IMR-90 (cell line): ENCODE measurements around the gene SRPK3. TPM values are rescaled to one million over a fixed set of nuclear protein-coding genes. Genes with fewer than 3 reads are reported as not detected.

Experiments
- ATAC-seq: fragments of 200-7000 bp; cut with Tn5 transposase; 2 replicates; pipeline ENCODE4 v1.9.1; 2020; ENCODE audit warnings: low read depth, mild to moderate bottlenecking, moderate library complexity
- BruUV-seq: library from RNA; stranded (reverse); fragments of 400-500 nt; replicated peaks from 2 replicates; lab custom pipeline; 2021; lab: Mats Ljungman, UMichigan
- CTCF ChIA-PET: fragments of 300-600 bp; formaldehyde crosslinking; extraction: SDS; loops from one replicate; lab custom pipeline; 2021; ENCODE audit warnings: antibody characterized with exemption; lab: Yijun Ruan, JAX
- POLR2A ChIA-PET: fragments of 300-600 bp; sonication (Branson Sonifier 250); formaldehyde crosslinking; loops from one replicate; lab custom pipeline; 2022; ENCODE audit warnings: antibody characterized with exemption; ENCODE audit not compliant: unreplicated experiment; lab: Charles Lee
- DNase-seq: peaks from one replicate; pipeline ENCODE4 v3.0.0; 2013
- H2AFZ ChIP-seq: replicated peaks from 2 replicates; pipeline ENCODE3; 2013; ENCODE audit warnings: low read length, mild to moderate bottlenecking; ENCODE audit not compliant: poor library complexity
- H2AK5ac ChIP-seq: 2 replicates; pipeline ENCODE4 v1.6.1; 2013; ENCODE audit warnings: low read depth, low read length, inconsistent platforms
- H2AK9ac ChIP-seq: replicated peaks from 2 replicates; pipeline ENCODE3; 2013; ENCODE audit warnings: mild to moderate bottlenecking, low read depth, low read length, moderate library complexity; ENCODE audit not compliant: poor library complexity
- H2BK120ac ChIP-seq: 2 replicates; pipeline ENCODE4 v1.6.1; 2013; ENCODE audit warnings: low read depth, low read length, inconsistent platforms
- H2BK15ac ChIP-seq: 3 replicates; pipeline ENCODE4 v1.6.1; 2013; ENCODE audit warnings: low read depth, low read length, inconsistent platforms
- H2BK20ac ChIP-seq: 2 replicates; pipeline ENCODE4 v1.6.1; 2013; ENCODE audit warnings: low read depth, mild to moderate bottlenecking, inconsistent platforms, low read length, moderate library complexity
- H2BK5ac ChIP-seq: 2 replicates; pipeline ENCODE4 v1.6.1; 2013; ENCODE audit warnings: mild to moderate bottlenecking, low read depth, low read length, inconsistent platforms; ENCODE audit not compliant: poor library complexity, severe bottlenecking
- H3K14ac ChIP-seq: replicated peaks from 2 replicates; pipeline ENCODE4 v1.6.1; 2013; ENCODE audit warnings: low read depth, low read length, inconsistent platforms
- H3K18ac ChIP-seq: 2 replicates; pipeline ENCODE4 v1.6.1; 2013; ENCODE audit warnings: low read depth, low read length, control low read depth
- H3K23ac ChIP-seq: 2 replicates; pipeline ENCODE4 v1.6.1; 2013; ENCODE audit warnings: low read depth, low read length, inconsistent platforms
- H3K27ac ChIP-seq: 2 replicates; pipeline ENCODE4 v1.5.1; 2013; ENCODE audit warnings: mild to moderate bottlenecking, control low read depth, low read length; ENCODE audit not compliant: insufficient read depth
- H3K27me3 ChIP-seq: 2 replicates; pipeline ENCODE4 v1.6.1; 2013; ENCODE audit warnings: low read length; ENCODE audit not compliant: control insufficient read depth, insufficient read depth
- H3K36me3 ChIP-seq: 2 replicates; pipeline ENCODE4 v1.6.1; 2013; ENCODE audit warnings: low read length, mixed read lengths; ENCODE audit not compliant: control insufficient read depth, insufficient read depth
- H3K4ac ChIP-seq: 2 replicates; pipeline ENCODE4 v1.6.1; 2013; ENCODE audit warnings: low read depth, low read length, inconsistent platforms
- H3K4me1 ChIP-seq: 2 replicates; pipeline ENCODE4 v1.6.1; 2013; ENCODE audit warnings: low read length, mixed read lengths; ENCODE audit not compliant: control insufficient read depth, insufficient read depth
- H3K4me2 ChIP-seq: 2 replicates; pipeline ENCODE4 v1.6.1; 2013; ENCODE audit warnings: low read depth, mild to moderate bottlenecking, control low read depth, low read length, moderate library complexity
- H3K4me3 ChIP-seq: 2 replicates; pipeline ENCODE4 v1.5.1; 2013; ENCODE audit warnings: low read depth, mild to moderate bottlenecking, control low read depth, low read length, moderate library complexity; ENCODE audit not compliant: insufficient read depth
- H3K56ac ChIP-seq: 2 replicates; pipeline ENCODE4 v1.6.1; 2013; ENCODE audit warnings: low read length, inconsistent platforms; ENCODE audit not compliant: insufficient read depth; ENCODE audit errors: extremely low read depth
- H3K79me1 ChIP-seq, 2 experiments: 2 replicates each; pipeline ENCODE4 v1.6.1; 2013; ENCODE audit warnings: low read length in 2 of 2, inconsistent platforms in 1 of 2, low read depth in 1 of 2
- H3K9ac ChIP-seq: 2 replicates; pipeline ENCODE4 v1.6.1; 2013; ENCODE audit warnings: low read depth, low read length, control low read depth
- H3K9me1 ChIP-seq: 2 replicates; pipeline ENCODE4 v1.6.1; 2013; ENCODE audit warnings: low read length, inconsistent platforms; ENCODE audit not compliant: insufficient read depth
- H3K9me3 ChIP-seq: 2 replicates; pipeline ENCODE4 v1.6.1; 2013; ENCODE audit warnings: low read length; ENCODE audit not compliant: control insufficient read depth, insufficient read depth
- H4K20me1 ChIP-seq: 2 replicates; pipeline ENCODE4 v1.6.1; 2013; ENCODE audit warnings: low read length, inconsistent platforms; ENCODE audit not compliant: insufficient read depth
- H4K5ac ChIP-seq: 2 replicates; pipeline ENCODE4 v1.6.1; 2013; ENCODE audit warnings: mild to moderate bottlenecking, low read depth, low read length, control low read depth
- H4K8ac ChIP-seq, 2 experiments: 2 replicates each; pipeline ENCODE4 v1.6.1; 2013; ENCODE audit warnings: low read depth in 2 of 2, low read length in 2 of 2, control low read depth in 1 of 2, inconsistent platforms in 1 of 2
- H4K91ac ChIP-seq: 2 replicates; pipeline ENCODE4 v1.6.1; 2013; ENCODE audit warnings: low read depth, low read length, inconsistent platforms; ENCODE audit not compliant: insufficient read depth
- BHLHE40 ChIP-seq: fragments of 150-350 bp; IDR thresholded peaks from 2 replicates; pipeline ENCODE4 v1.6.1; 2016; ENCODE audit warnings: mild to moderate bottlenecking, low read depth, low read length
- CEBPB ChIP-seq: IDR thresholded peaks from 2 replicates; pipeline ENCODE4 v1.6.1; 2012; ENCODE audit warnings: low read depth, low read length, improper control_type of control experiment
- CHD1 ChIP-seq: IDR thresholded peaks from 2 replicates; pipeline ENCODE4 v1.6.1; 2012; ENCODE audit warnings: low read depth, low read length, improper control_type of control experiment
- FOS ChIP-seq: fragments of 150-350 bp; IDR thresholded peaks from 2 replicates; pipeline ENCODE4 v1.6.1; 2016; ENCODE audit warnings: low read depth, low read length
- MAFK ChIP-seq: IDR thresholded peaks from 2 replicates; pipeline ENCODE4 v1.6.1; 2012; ENCODE audit warnings: low read depth, low read length, improper control_type of control experiment
- MAZ ChIP-seq: IDR thresholded peaks from 2 replicates; pipeline ENCODE4 v1.6.1; 2012; ENCODE audit warnings: low read depth, mild to moderate bottlenecking, low read length, improper control_type of control experiment, moderate library complexity, borderline replicate concordance
- MXI1 ChIP-seq: IDR thresholded peaks from 2 replicates; pipeline ENCODE4 v1.6.1; 2012; ENCODE audit warnings: low read depth, mild to moderate bottlenecking, low read length, moderate library complexity, borderline replicate concordance
- NFE2L2 ChIP-seq: fragments of 150-350 bp; IDR thresholded peaks from 2 replicates; pipeline ENCODE4 v1.6.1; 2016; ENCODE audit warnings: low read depth, mild to moderate bottlenecking, low read length
- POLR2A ChIP-seq: IDR thresholded peaks from 2 replicates; pipeline ENCODE4 v1.6.1; 2012; ENCODE audit warnings: mild to moderate bottlenecking, low read depth, low read length
- RAD21 ChIP-seq: IDR thresholded peaks from 2 replicates; pipeline ENCODE4 v1.6.1; 2012; ENCODE audit warnings: low read length, improper control_type of control experiment
- RCOR1 ChIP-seq: IDR thresholded peaks from 2 replicates; pipeline ENCODE4 v1.6.1; 2012; ENCODE audit warnings: mild to moderate bottlenecking, low read length, improper control_type of control experiment; ENCODE audit not compliant: insufficient replicate concordance
- RFX5 ChIP-seq: IDR thresholded peaks from 2 replicates; pipeline ENCODE4 v1.8.0; 2012; ENCODE audit warnings: low read depth, mild to moderate bottlenecking, low read length, moderate library complexity
- SMC3 ChIP-seq: fragments of 150-350 bp; IDR thresholded peaks from 2 replicates; pipeline ENCODE4 v1.6.1; 2016; ENCODE audit warnings: low read depth, mild to moderate bottlenecking, antibody characterized with exemption, low read length, moderate library complexity
- WGBS, 2 experiments: methylation state at CpG; one replicate each; pipeline versions ENCODE4 v1.1.5 to v1.1.7; 2013; ENCODE audit warnings: missing lambda C conversion rate in 2 of 2; ENCODE audit not compliant: insufficient read length in 1 of 2; ENCODE audit errors: extremely low coverage in 2 of 2; 5-methylcytosine and 5-hydroxymethylcytosine counted together
- dilution Hi-C: fragments of 300-500 bp; cut with HindIII; formaldehyde crosslinking; loops from one replicate; pipeline ENCODE4 v1.14.3; 2018; ENCODE audit warnings: low sequenced_read_pairs; ENCODE audit not compliant: unreplicated experiment
- in situ Hi-C: fragments of 300-500 bp; cut with MboI; formaldehyde crosslinking; loops from 3 replicates; pipeline ENCODE4 v1.14.3; 2019; ENCODE audit warnings: low sequenced_read_pairs, inconsistent platforms, mixed read lengths
- intact Hi-C: fragments of 100-400 bp; cut with micrococcal nuclease; formaldehyde crosslinking; loops from 2 replicates; pipeline ENCODE4 v1.10.0; 2022
- polyA plus RNA-seq, 3 experiments: library from polyadenylated mRNA; depleted of rRNA; stranded (reverse); fragments of >200 nt; gene quantifications; 2 replicates each; pipeline ENCODE4 v1.2.3, GENCODE V29; 2012; ENCODE audit warnings: low replicate concordance in 1 of 3
- total RNA-seq: library from RNA; depleted of rRNA; stranded (reverse); fragments of >200 nt; gene quantifications from 2 replicates; pipeline ENCODE4 v1.2.3, GENCODE V29; 2012
- TF ChIP-seq, protein P1 (sequence below): conservative IDR thresholded peaks from 2 replicates; pipeline ENCODE4 v1.5.1; 2012; ENCODE audit warnings: mild to moderate bottlenecking, low read depth, low read length, improper control_type of control experiment
- TF ChIP-seq, protein P2 (sequence below): fragments of 150-350 bp; IDR thresholded peaks from 2 replicates; pipeline ENCODE4 v1.6.1; 2016; ENCODE audit warnings: low read depth, mild to moderate bottlenecking, low read length, moderate library complexity, borderline replicate concordance
- TF ChIP-seq, protein P3 (sequence below): fragments of 150-350 bp; IDR thresholded peaks from 2 replicates; pipeline ENCODE4 v1.6.1; 2017; ENCODE audit warnings: mild to moderate bottlenecking, antibody characterized with exemption, low read length, low read depth

The SRPK3 gene
- total and polyA plus RNA-seq, 2 of the 4 experiments (the other 2 are of a cell fraction) = 0.36 to 0.70 TPM

DNA sequence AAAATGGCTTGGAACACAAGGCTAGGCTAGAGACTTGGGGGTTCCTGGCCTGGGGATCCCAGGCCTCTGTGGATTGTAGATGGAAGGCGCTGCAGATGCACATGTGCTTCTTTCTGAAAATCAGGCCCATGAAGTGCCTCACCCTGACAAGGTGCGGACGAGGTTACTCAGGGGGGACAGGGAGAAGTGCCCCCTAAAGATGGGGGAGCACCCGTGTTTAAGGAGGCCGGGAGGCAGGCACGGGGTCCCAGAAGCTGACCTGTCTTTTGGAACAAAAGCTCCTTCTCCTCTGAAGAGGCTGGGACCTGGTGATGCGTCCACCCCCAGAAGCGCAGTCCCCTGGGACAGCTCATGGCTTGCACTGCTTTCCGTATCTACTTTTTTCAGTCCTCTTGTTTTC lies 47.1 kb downstream of the SRPK3 start:
- no peak overlapping the region for H2AK9ac ChIP-seq
- no peak overlapping the region for H2BK5ac ChIP-seq
- H4K20me1 ChIP-seq = no peaks in the 10 kb centered on the region; the same call in 1 of the 2 replicates
- intact Hi-C loops = loop anchor here (2.0 kb wide), 1 partner anchor 73 kb away; no protein-coding TSS in a partner anchor
- DNase-seq (no peak), ATAC-seq (no peak)
- H4K91ac ChIP-seq = no peak overlapping the region
- H3K79me1 ChIP-seq = no peaks in the 10 kb centered on the region
- H4K5ac ChIP-seq = no peak overlapping the region
- no peak overlapping the region for H2AFZ ChIP-seq
- H3K36me3 ChIP-seq = no peaks in the 10 kb centered on the region
- no peak overlapping the region for H3K9ac ChIP-seq
- no peak overlapping the region for H3K23ac ChIP-seq
- POLR2A ChIA-PET = no interaction called here
- H3K18ac ChIP-seq = no peak overlapping the region
- WGBS, 2 experiments = 73% methylated on average over 5 of the region's 9 CpGs; no CpG with 5 or more reads in 1 of the 2 experiments
- H3K4me2 ChIP-seq = no peak overlapping the region
- CTCF ChIA-PET = no interaction called here
- H3K4me1 ChIP-seq = no peaks in the 10 kb centered on the region
- in situ Hi-C loops = no loop called here
- no peak overlapping the region for H2AK5ac ChIP-seq
- H2BK15ac ChIP-seq = no peak overlapping the region
- BruUV-seq = no TSS peak
- H4K8ac ChIP-seq = no peak overlapping the region
- H3K4me3 ChIP-seq = no peak overlapping the region
- dilution Hi-C loops = no loop called here
- H2BK20ac ChIP-seq = no peak overlapping the region
- no peak overlapping the region for H3K27ac ChIP-seq
- H3K14ac ChIP-seq = no peak overlapping the region
- peaks cover 57% of the 10 kb centered on the region for H3K27me3 ChIP-seq
- no peak overlapping the region for H3K56ac ChIP-seq
- H3K9me3 ChIP-seq = peaks cover 13% of the 10 kb centered on the region; the same call in 1 of the 2 replicates
- TF ChIP-seq NFE2L2 = no peak
- TF ChIP-seq CEBPB = no peak
- TF ChIP-seq SMC3 = no peak
- TF ChIP-seq BHLHE40 = no peak
- TF ChIP-seq MXI1 = no peak
- TF ChIP-seq RCOR1 = no peak
- TF ChIP-seq MAZ = no peak
- no peak for TF ChIP-seq RFX5
- no peak for TF ChIP-seq POLR2A
- TF ChIP-seq, protein P1, sequence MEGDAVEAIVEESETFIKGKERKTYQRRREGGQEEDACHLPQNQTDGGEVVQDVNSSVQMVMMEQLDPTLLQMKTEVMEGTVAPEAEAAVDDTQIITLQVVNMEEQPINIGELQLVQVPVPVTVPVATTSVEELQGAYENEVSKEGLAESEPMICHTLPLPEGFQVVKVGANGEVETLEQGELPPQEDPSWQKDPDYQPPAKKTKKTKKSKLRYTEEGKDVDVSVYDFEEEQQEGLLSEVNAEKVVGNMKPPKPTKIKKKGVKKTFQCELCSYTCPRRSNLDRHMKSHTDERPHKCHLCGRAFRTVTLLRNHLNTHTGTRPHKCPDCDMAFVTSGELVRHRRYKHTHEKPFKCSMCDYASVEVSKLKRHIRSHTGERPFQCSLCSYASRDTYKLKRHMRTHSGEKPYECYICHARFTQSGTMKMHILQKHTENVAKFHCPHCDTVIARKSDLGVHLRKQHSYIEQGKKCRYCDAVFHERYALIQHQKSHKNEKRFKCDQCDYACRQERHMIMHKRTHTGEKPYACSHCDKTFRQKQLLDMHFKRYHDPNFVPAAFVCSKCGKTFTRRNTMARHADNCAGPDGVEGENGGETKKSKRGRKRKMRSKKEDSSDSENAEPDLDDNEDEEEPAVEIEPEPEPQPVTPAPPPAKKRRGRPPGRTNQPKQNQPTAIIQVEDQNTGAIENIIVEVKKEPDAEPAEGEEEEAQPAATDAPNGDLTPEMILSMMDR = no peak
- TF ChIP-seq CHD1 = no peak
- no peak for TF ChIP-seq RAD21
- TF ChIP-seq FOS = no peak
- TF ChIP-seq, protein P2, sequence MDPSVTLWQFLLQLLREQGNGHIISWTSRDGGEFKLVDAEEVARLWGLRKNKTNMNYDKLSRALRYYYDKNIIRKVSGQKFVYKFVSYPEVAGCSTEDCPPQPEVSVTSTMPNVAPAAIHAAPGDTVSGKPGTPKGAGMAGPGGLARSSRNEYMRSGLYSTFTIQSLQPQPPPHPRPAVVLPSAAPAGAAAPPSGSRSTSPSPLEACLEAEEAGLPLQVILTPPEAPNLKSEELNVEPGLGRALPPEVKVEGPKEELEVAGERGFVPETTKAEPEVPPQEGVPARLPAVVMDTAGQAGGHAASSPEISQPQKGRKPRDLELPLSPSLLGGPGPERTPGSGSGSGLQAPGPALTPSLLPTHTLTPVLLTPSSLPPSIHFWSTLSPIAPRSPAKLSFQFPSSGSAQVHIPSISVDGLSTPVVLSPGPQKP = no peak
- TF ChIP-seq MAFK = no peak
- TF ChIP-seq, protein P3, sequence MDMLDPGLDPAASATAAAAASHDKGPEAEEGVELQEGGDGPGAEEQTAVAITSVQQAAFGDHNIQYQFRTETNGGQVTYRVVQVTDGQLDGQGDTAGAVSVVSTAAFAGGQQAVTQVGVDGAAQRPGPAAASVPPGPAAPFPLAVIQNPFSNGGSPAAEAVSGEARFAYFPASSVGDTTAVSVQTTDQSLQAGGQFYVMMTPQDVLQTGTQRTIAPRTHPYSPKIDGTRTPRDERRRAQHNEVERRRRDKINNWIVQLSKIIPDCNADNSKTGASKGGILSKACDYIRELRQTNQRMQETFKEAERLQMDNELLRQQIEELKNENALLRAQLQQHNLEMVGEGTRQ = no peak
- no peak overlapping the region for H3K4ac ChIP-seq
- H3K9me1 ChIP-seq = no peaks in the 10 kb centered on the region
- no peak overlapping the region for H2BK120ac ChIP-seq
